Suprapubic skin (tissue), 4 donors: ENCODE measurements around the gene LAMA5. TPM values are rescaled to one million over a fixed set of nuclear protein-coding genes. Genes with fewer than 3 reads are reported as not detected.

Experiments used
- DNase-seq, 2 donors: peaks; one replicate each; pipeline ENCODE4 v3.0.0-alpha.2; 2019; ENCODE audit warnings: low spot score in 2 of 2
- H3K27ac ChIP-seq: fragments of 200-600 bp; sonication (generic); one replicate; pipeline ENCODE4 v1.5.1; 2019
- H3K27me3 ChIP-seq: fragments of 200-600 bp; sonication (generic); one replicate; pipeline ENCODE4 v1.5.1; 2019
- H3K36me3 ChIP-seq: fragments of 200-600 bp; sonication (generic); one replicate; pipeline ENCODE4 v1.5.1; 2019
- H3K4me1 ChIP-seq: fragments of 200-600 bp; sonication (generic); one replicate; pipeline ENCODE4 v1.5.1; 2019
- H3K4me3 ChIP-seq: fragments of 200-600 bp; sonication (generic); one replicate; pipeline ENCODE4 v1.5.1; 2019; ENCODE audit warnings: mild to moderate bottlenecking
- H3K9me3 ChIP-seq: fragments of 200-600 bp; sonication (generic); one replicate; pipeline ENCODE4 v1.5.1; 2019
- EP300 ChIP-seq: sonication (generic); formaldehyde crosslinking; IDR thresholded peaks from one replicate; pipeline ENCODE4 v1.6.1; 2017; ENCODE audit warnings: antibody characterized with exemption
- POLR2A ChIP-seq, 2 donors: fragments of 450-650 bp; IDR thresholded peaks; one replicate each; pipeline ENCODE4 v1.6.1; 2017; ENCODE audit warnings: antibody characterized with exemption in 2 of 2, mild to moderate bottlenecking in 2 of 2, moderate library complexity in 2 of 2
- POLR2AphosphoS5 ChIP-seq, 3 donors: sonication (generic); formaldehyde crosslinking; IDR thresholded peaks; one replicate each; pipeline ENCODE4 v1.6.1; 2017; ENCODE audit warnings: antibody characterized with exemption in 3 of 3
- WGBS: methylation state at CpG from one replicate; pipeline ENCODE4 v1.1.5; 2018; 5-methylcytosine and 5-hydroxymethylcytosine counted together
- total RNA-seq, 4 donors: library from RNA; depleted of rRNA; stranded (reverse); fragments of >200 nt; gene quantifications; one replicate each; pipeline ENCODE4 v1.1.0, GENCODE V29; 2016
- TF ChIP-seq, protein P1 (sequence below), 2 donors: fragments of 200-600 bp in 1 of 2; fragments of 450-650 bp in 1 of 2; sonication (generic) in 1 of 2; IDR thresholded peaks; one replicate each; pipeline ENCODE4 v1.5.1; 2016 to 2019; ENCODE audit warnings: antibody characterized with exemption in 2 of 2, mild to moderate bottlenecking in 1 of 2, moderate library complexity in 1 of 2

The LAMA5 gene
- total RNA-seq, 4 donors from 2014 or later: 200 to 623 (median 316) TPM

GRCh38 chr20:62318400-62319345, 48.4 kb downstream of the LAMA5 start:
- H3K27me3 ChIP-seq: no peaks in the 10 kb centered on the region
- DNase-seq: no peak
- no peak overlapping the region for H3K27ac ChIP-seq
- H3K36me3 ChIP-seq: peaks cover 73% of the 10 kb centered on the region
- H3K4me3 ChIP-seq: no peak overlapping the region
- WGBS: 91% methylated on average over 10 of the region's 36 CpGs
- H3K9me3 ChIP-seq: no peaks in the 10 kb centered on the region
- no peak for TF ChIP-seq POLR2A (IDR thresholded peaks at IDR 0.05)
- TF ChIP-seq EP300: no peak
- TF ChIP-seq POLR2AphosphoS5 (IDR thresholded peaks at IDR 0.05): no peak
- TF ChIP-seq, protein P1, sequence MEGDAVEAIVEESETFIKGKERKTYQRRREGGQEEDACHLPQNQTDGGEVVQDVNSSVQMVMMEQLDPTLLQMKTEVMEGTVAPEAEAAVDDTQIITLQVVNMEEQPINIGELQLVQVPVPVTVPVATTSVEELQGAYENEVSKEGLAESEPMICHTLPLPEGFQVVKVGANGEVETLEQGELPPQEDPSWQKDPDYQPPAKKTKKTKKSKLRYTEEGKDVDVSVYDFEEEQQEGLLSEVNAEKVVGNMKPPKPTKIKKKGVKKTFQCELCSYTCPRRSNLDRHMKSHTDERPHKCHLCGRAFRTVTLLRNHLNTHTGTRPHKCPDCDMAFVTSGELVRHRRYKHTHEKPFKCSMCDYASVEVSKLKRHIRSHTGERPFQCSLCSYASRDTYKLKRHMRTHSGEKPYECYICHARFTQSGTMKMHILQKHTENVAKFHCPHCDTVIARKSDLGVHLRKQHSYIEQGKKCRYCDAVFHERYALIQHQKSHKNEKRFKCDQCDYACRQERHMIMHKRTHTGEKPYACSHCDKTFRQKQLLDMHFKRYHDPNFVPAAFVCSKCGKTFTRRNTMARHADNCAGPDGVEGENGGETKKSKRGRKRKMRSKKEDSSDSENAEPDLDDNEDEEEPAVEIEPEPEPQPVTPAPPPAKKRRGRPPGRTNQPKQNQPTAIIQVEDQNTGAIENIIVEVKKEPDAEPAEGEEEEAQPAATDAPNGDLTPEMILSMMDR (IDR thresholded peaks at IDR 0.05): no peak
- peaks cover 24% of the 10 kb centered on the region for H3K4me1 ChIP-seq

DNA sequence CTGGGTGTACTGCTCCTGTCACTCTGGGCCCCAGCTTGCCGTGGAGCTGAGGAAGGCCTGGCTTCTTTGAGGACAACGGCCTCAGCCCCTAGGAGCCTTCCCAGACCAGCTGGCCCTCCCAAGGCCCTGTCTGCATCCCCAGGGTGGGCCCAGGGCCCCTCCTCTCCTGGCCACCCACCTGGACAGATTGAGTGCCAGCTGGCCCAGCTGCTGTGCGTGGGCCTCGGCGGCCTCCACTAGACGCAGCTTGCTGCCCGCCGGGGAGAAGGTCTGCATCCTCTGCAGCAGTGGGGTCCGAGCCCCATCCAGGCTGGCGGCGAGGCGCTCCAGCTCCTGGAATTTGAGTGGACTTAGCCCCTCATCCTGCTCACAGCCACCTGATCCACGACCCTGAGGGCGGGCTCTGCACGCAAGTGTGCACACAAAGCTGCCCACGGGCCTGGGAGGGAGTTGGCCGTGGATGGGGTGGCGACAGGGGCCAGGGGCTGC, 49.9 kb downstream of the LAMA5 start:
- H3K4me1 ChIP-seq: peaks cover 19% of the 10 kb centered on the region
- H3K36me3 ChIP-seq: peaks cover 77% of the 10 kb centered on the region
- WGBS: 40% methylated on average over 7 of the region's 18 CpGs

GRCh38 chr20:62316331-62317166, 50.6 kb downstream of the LAMA5 start:
- H3K4me3 ChIP-seq: no peak overlapping the region
- DNase-seq: no peak
- no peaks in the 10 kb centered on the region for H3K27me3 ChIP-seq
- no peak for TF ChIP-seq POLR2AphosphoS5 (IDR thresholded peaks at IDR 0.05)
- no peak for TF ChIP-seq POLR2A (IDR thresholded peaks at IDR 0.05)
- TF ChIP-seq, protein P1 (IDR thresholded peaks at IDR 0.05): no peak
- TF ChIP-seq EP300: no peak
- no peak overlapping the region for H3K27ac ChIP-seq
- no peaks in the 10 kb centered on the region for H3K9me3 ChIP-seq
- H3K4me1 ChIP-seq: peaks cover 19% of the 10 kb centered on the region
- no CpG with 5 or more reads among the region's 40 CpGs for WGBS
- H3K36me3 ChIP-seq: peaks cover 77% of the 10 kb centered on the region

More for the DNA sequence above, 49.9 kb downstream of the LAMA5 start:
- TF ChIP-seq EP300 (no peak), POLR2A (IDR thresholded peaks at IDR 0.05) (no peak), POLR2AphosphoS5 (IDR thresholded peaks at IDR 0.05) (no peak)
- TF ChIP-seq, protein P1 (IDR thresholded peaks at IDR 0.05): no peak
- DNase-seq: no peak
- Histone ChIP-seq H3K9me3 (no peaks in the 10 kb centered on the region), H3K27ac (no peak overlapping the region), H3K4me3 (no peak overlapping the region), H3K27me3 (no peaks in the 10 kb centered on the region)

DNA sequence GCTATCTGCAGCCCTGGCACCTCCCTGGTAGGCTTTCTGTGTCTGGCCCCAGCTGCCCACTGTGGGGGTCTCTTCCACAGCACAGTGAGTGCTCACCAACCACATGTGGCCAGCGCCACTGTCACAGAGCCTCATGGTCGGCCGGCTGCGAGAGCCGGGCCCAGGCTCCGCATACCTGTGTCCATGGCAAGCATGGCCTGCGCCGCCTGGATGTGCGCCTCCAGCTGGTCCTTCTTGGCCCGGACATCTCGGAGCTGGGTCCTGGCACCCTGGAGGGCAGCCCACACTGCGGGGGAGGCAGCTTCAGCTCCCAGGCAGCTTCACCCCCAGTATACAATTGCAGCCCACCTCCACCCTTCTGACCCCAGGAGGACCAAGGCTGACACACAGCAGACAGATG, 51.3 kb downstream of the LAMA5 start:
- TF ChIP-seq POLR2AphosphoS5 (IDR thresholded peaks at IDR 0.05): no peak
- TF ChIP-seq, protein P1 (IDR thresholded peaks at IDR 0.05): no peak
- TF ChIP-seq EP300: no peak
- TF ChIP-seq POLR2A (IDR thresholded peaks at IDR 0.05): no peak
- Histone ChIP-seq H3K4me1 (peaks cover 19% of the 10 kb centered on the region), H3K9me3 (no peaks in the 10 kb centered on the region), H3K4me3 (no peak overlapping the region), H3K27ac (no peak overlapping the region), H3K27me3 (no peaks in the 10 kb centered on the region), H3K36me3 (peaks cover 84% of the 10 kb centered on the region)
- no CpG with 5 or more reads among the region's 12 CpGs for WGBS
- no peak for DNase-seq
